HK-2 (cell line): ENCODE results near the gene G6PC2.
"Not testable (repeated sequence)": the region's sequence is repeated elsewhere in the genome, so short reads cannot be mapped to it uniquely, and the experiment has no call there.

Experiments
- DNase-seq: peaks from one replicate; pipeline ENCODE4 v3.0.0-alpha.2; 2018; ENCODE audit not compliant: unreplicated experiment

The G6PC2 gene, protein sequence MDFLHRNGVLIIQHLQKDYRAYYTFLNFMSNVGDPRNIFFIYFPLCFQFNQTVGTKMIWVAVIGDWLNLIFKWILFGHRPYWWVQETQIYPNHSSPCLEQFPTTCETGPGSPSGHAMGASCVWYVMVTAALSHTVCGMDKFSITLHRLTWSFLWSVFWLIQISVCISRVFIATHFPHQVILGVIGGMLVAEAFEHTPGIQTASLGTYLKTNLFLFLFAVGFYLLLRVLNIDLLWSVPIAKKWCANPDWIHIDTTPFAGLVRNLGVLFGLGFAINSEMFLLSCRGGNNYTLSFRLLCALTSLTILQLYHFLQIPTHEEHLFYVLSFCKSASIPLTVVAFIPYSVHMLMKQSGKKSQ

DNA sequence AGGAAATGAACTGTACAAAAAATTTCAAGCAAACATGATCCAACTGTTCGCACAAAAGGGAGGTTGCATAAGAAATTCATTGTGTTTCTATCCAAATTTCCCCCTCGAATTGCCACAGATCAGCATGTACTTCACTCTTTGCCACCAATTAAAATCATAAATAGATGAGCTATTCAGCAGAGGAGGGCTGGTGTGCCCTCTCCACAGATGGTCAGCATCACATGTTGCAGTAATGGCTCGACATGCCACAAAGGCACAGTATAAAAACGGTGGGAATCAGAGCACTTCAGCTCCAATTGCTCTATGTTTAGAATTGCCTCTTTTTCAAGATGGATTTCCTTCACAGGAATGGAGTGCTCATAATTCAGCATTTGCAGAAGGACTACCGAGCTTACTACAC is at the start of gene G6PC2:
G6PC2 (plus strand) TSS at position 289 of the 400 bp plus-strand sequence; CDS start at position 330, 41 bp downstream.
- no peak for DNase-seq

DNA sequence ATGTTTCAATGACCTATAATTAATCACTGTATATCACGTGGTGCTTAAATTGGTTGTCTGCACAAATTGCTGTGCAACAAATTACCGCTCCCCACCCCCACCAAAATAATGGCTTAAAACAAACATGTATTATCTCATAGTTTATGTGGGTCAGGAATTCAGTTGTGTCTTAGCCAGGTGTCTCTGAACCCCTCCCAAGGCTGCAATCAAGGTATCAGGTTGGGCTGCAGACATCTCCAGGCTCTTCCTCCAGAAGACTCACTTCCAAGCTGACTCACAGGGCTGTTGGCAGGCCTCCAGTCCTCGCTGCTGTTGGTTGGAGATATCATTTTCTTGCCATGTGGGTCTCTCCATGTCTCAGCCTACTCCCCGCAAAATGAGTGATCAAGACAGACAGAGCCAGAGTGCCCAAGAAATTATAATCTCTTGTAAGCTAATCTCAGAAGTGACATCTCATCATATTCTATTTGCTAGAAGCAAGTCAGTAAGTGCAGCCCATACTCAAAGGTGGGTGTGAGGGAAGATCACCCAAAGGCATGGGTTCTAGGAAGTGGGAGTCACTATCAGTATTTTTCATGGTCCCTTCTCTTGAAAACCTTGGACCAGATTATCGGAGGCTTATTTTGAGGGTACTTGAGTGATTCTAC is 49.3 kb upstream of the G6PC2 start:
- DNase-seq, result peak; percentile 58

DNA sequence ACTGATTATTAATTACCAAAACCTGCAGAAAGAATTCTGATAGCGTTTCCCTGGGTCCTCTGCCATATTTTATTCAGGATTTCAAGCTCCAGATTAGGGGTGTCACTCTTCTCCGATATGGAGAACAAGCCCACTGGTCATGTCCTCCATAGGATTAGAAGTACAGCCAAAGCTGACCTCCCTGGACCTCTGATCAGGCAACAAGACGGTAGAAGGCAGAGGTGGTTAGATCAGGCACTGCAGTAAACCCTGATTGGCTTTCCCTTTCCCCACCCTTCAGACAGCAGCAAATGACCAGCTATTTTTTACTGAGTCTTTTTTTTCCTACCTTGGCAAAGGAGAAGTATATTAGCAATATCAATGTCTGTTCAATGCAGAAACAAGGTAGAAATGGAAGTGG is 48.6 kb upstream of the G6PC2 start:
- no peak for DNase-seq

DNA sequence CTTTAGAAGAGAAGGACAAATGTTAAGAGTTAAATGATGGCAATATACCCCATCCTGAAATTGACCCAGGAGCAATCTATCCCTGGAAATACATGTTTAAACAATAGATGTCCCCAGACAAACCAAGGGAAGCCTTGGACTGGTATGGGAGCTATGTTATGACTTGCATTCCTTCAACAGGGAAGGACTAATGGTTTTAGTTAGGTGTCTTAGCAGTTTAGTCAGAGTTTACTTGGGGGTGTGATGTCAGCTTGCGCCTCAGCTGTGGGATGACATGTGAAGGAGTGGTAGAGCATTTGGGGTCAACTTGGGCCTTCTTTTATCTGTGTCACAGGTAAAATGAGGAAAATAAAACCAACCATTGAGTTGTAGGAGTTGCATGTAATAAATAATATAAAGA is 47.6 kb upstream of the G6PC2 start:
- DNase-seq, result no peak

DNA sequence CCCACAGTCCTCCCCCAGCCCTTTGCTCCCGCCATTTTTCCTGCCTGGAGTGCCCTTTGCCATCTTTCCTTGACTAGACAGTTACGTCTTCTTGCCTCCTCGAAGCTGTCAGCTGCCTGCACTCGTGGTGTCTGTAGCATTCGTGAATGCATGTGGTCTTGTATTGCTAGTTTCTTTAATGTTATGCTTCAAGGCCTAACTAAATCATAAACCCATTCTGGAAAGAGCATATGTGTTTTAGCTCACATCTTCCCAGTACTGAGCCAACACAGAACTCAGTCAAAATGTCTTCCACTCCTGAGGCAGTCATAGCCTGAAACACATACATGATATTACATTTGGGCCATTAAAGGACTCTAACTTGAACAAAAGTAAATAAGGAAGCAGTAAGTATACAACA is 46.4 kb upstream of the G6PC2 start:
- DNase-seq, result no peak

DNA sequence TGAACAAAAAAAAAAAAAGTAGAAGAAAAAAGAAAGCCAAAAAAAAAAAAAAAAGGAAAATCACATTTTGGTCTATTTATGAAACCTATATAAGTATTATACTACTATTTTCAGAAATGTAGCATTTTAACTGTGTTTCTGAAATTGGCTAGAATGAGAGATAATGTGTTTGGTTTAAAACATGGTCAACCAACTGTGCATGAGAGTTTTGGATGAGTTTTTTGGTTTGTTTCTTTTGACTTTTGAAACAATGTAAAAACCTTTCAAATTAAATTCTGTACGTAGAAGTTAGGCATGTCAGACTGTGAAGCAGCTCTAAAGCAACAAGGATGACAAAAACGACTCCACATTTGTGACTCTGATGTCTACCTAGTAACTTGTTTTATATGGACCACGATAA is 45.5 kb upstream of the G6PC2 start:
- DNase-seq, result no peak

GRCh38 chr2:168858146-168858545 is 42.9 kb upstream of the G6PC2 start:
- no peak for DNase-seq

- DNase-seq, result not testable (repeated sequence)
Measured at GRCh38 chr2:168867164-168867563, 33.9 kb upstream of the G6PC2 start.

DNA sequence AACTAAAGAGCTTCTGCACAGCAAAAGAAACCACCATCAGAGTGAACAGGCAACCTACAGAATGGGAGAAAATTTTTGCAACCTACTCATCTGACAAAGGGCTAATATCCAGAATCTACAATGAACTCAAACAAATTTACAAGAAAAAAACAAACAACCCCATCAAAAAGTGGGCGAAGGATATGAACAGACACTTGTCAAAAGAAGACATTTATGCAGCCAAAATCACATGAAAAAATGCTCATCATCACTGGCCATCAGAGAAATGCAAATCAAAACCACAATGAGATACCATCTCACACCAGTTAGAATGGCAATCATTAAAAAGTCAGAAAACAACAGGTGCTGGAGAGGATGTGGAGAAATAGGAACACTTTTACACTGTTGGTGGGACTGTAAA is 30.7 kb upstream of the G6PC2 start:
- not testable (repeated sequence) for DNase-seq

DNA sequence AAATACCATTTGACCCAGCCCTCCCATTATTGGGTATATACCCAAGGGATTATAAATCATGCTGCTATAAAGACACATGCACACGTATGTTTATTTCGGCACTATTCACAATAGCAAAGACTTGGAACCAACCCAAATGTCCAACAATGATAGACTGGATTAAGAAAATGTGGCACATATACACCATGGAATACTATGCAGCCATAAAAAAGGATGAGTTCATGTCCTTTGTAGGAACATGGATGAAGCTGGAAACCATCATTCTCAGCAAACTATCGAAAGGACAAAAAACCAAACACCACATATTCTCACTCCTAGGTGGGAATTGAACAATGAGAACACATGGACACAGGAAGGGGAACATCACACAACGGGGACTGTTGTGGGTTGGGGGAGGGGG is 30.3 kb upstream of the G6PC2 start:
- not testable (repeated sequence) for DNase-seq

DNA sequence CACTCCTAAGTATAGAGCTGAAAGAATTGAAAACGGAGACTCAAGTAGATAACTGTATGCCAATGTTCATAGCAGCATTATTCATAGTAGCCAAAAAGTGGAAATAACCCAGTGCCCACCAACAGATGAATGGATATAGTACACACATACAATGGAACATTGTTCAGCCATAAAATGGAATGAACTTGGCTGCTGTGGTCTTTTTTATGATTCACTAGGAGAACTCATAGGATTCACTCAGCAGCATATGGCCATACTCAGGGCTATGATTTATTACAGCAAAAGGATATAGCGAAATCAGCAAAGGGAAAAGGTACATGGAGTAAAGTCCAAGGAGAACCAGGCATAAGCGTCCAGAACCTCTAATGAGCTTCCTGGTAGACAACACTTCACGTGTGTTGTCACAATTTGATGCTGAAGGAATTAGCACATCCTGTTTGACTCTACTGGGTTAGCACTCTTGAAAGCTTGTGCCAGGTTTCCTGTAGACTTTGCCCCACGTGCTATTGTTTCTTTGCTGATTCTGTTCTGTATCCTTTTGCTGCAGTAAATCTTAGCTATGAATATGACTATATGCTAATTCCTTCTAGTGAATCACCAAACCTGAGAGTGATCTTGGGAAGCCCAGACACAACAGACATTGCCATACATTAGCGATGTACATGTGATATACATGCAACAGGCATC is 26.6 kb upstream of the G6PC2 start:
- DNase-seq, result no peak

DNA sequence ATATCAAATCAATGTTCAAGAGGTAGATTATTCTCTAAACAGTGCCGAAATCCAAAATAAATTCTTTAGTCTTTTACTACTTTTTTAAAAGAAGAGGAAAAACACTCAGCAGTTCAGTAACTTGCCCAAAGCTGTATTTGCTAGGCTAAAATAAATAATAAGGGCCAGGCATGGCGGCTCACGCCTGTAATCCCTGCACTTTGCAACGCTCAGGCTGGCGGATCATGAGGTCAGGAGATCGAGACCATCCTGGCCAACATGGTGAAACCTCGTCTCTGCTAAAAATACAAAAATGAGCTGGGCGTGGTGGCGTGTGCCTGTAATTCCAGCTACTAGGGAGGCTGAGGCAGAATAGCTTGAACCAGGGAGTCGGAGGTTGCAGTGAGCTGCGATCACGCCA is 18.9 kb upstream of the G6PC2 start:
- DNase-seq, result not testable (repeated sequence)

GRCh38 chr2:168884975-168885374 is 16.1 kb upstream of the G6PC2 start:
- peak; percentile 4 for DNase-seq

DNA sequence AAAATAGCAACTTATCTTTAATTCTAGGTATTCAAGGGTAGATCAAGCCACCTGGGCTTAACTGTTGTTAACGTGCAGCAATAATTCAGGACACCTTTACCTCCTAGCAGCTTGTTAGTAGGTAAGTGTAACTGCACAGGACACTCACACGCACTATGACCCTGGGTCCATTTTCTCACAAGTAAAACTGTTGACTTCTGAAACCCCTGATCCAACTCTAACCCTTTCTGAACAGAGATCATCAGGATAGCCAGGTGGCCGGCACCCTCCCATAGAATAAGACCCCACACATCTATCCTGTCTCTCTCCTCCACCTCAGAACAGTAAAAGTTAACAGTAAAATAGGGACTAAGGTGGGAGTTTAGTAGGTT is 11.5 kb upstream of the G6PC2 start:
- no peak for DNase-seq

DNA sequence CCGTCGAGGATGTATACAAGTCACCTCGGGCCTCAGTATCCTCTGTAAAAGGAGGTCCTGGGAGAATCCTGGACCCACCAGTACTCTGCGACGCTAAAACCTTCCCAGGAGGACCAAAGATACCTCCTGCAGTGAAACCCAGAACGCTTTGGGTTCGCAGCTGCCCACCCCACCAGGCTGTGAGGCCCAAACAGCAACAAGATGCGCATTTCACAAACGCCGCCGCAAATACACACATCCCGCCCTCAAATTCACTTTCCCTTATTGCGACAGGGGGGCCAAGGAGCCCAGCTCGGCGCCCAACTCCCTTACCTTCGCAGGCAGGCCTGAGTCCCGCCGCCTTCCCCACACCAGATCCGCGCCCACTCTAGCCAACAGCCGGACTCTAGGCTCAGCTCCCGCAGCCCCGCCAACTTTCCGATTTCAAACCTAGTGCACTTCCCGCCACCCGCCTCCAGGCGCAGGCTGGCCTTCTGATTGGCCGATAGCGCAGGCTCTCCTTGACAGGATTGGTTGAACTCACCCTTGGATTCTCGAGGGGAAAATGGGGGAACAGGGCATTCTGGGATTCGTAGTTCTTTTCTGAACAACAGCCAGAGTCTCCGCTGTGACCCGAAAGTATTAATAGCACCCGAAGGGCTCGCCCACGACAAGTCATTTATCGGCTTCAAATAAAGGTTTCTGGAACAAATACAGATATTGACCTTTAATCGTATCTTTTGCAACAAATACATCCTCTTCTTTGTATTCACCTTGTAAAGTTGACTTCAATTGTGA is 10.9 kb upstream of the G6PC2 start, which contains the start of gene SPC25:
SPC25 (minus strand) TSS at position 425 of the 777 bp plus-strand sequence. CDS start 911 bp downstream, outside the sequence.
- DNase-seq, result peak; percentile 92

- no peak for DNase-seq
Measured at GRCh38 chr2:168892327-168892726, 8.8 kb upstream of the G6PC2 start.

- DNase-seq, result no peak
Measured at GRCh38 chr2:168894101-168894500, 7.0 kb upstream of the G6PC2 start.

- DNase-seq, result no peak
Measured at GRCh38 chr2:168894720-168895119, 6.4 kb upstream of the G6PC2 start.

DNA sequence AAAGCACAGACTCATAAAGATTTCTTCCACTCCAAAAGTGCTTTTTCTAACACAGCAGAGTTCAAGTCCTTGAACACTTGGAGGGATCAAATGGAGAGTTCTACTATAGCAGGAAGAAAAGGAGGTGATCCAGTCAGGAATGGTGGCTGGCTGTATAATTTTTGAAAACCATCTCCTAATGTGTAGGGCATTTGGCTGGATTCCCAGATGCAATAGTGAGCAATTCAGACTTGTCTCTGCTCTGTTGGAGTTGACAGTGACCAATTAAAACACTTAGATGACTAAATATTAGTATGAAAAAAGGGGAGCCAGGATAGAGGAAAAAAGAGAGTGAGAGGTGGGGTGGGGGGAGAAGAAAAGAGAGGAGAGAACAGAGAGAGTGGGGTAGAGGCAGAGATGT is 5.3 kb upstream of the G6PC2 start:
- DNase-seq, result no peak

- no peak for DNase-seq
Measured at GRCh38 chr2:168896783-168897182, 4.3 kb upstream of the G6PC2 start.

- DNase-seq, result no peak
Measured at GRCh38 chr2:168897449-168897848, 3.6 kb upstream of the G6PC2 start.

GRCh38 chr2:168903888-168904287 is 2.8 kb downstream of the G6PC2 start:
- DNase-seq, result no peak
